ENCODE results near the gene CFAP210. TPM values are rescaled to one million over a fixed set of nuclear protein-coding genes. Genes with fewer than 3 reads are reported as not detected.

The CFAP210 gene
- total RNA-seq, 1 experiment from 2014 or later, result 0.94 TPM

- Mint-ChIP-seq H3K36me3 (ENCODE audit: insufficient read depth in 1 of 3, low read depth in 3 of 3) (no peaks in the 10 kb centered on the region), H3K4me1 (peaks cover 3 to 6% of the 10 kb centered on the region in 2 experiments; a peak in 2 of 4 replicates), H3K27me3 (ENCODE audit: low read depth) (peaks cover 2% of the 10 kb centered on the region), H3K4me3 (no peak overlapping the region), H3K9me3 (no peaks in the 10 kb centered on the region), H3K27ac (no peak overlapping the region)
- Histone ChIP-seq H4K91ac (ENCODE audit: insufficient read length, low read depth, low read length) (no peak overlapping the region), H3K9me3 (ENCODE audit: control insufficient read depth, low read depth, low read length) (no peaks in the 10 kb centered on the region), H3K4me2 (ENCODE audit: insufficient read depth, insufficient read length, low read length) (no peak overlapping the region), H3K27ac (ENCODE audit: insufficient read length, low read depth, low read length) (no peak overlapping the region), H3K9ac (ENCODE audit: extremely low read depth, insufficient read length, low read length) (no peak overlapping the region), H4K8ac (replicated peaks; ENCODE audit: insufficient read length, low read depth, low read length) (no peak overlapping the region), H2AK5ac (ENCODE audit: insufficient read length, low read length) (no peak overlapping the region), H3K79me1 (ENCODE audit: insufficient read depth, low read depth, low read length, poor library complexity, severe bottlenecking) (no peaks in the 10 kb centered on the region), H3K23ac (ENCODE audit: insufficient read length, low read depth, low read length) (no peak overlapping the region), H3T11ph (ENCODE audit: low read length) (no peak overlapping the region), H3K23me2 (ENCODE audit: insufficient read length, low read depth, low read length, poor library complexity, severe bottlenecking) (no peaks in the 10 kb centered on the region), H2AFZ (ENCODE audit: low read length) (no peak overlapping the region), H4K5ac (ENCODE audit: insufficient read length, low read depth, low read length) (no peak overlapping the region), H3K4ac (ENCODE audit: low read depth, low read length) (no peak overlapping the region), H2BK12ac (ENCODE audit: insufficient read length, low read depth, low read length) (no peak overlapping the region), H2BK120ac (ENCODE audit: low read depth, low read length, poor library complexity, severe bottlenecking) (no peak overlapping the region), H2BK5ac (ENCODE audit: insufficient read length, low read length) (no peak overlapping the region), H3K27me3 (ENCODE audit: insufficient read depth, low read length) (no peaks in the 10 kb centered on the region), H3K4me1 (ENCODE audit: insufficient read depth, low read length) (peaks cover 2% of the 10 kb centered on the region; the same call in 1 of the 2 replicates), H3K56ac (ENCODE audit: insufficient read length, low read depth, low read length) (no peak overlapping the region), H4K20me1 (ENCODE audit: control insufficient read depth, insufficient read depth, insufficient read length) (no peaks in the 10 kb centered on the region), H2BK20ac (ENCODE audit: low read depth, low read length, poor library complexity, severe bottlenecking) (no peak overlapping the region), H2BK15ac (ENCODE audit: low read depth, low read length) (no peak overlapping the region), H3K79me2 (ENCODE audit: insufficient read depth, low read length) (no peaks in the 10 kb centered on the region), H3K14ac (ENCODE audit: insufficient read depth, low read length) (no peak overlapping the region), H3K18ac (ENCODE audit: insufficient read length, low read depth, low read length) (no peak overlapping the region)
- no peak for TF ChIP-seq CTCF (conservative IDR thresholded peaks at IDR 0.05)
- no CpG with 5 or more reads among the region's 5 CpGs for WGBS (ENCODE audit: extremely low coverage, insufficient read length, low lambda C conversion rate)
- peak; percentile 66 for DNase-seq
These were observed 32.9 kb upstream of the CFAP210 start for GRCh38 chr2:169727065-169727464.

Measured in H9 (cell line).